GM19025 (cell line): Measurements from ENCODE around the gene TEX30.

Experiments used
- ATAC-seq: cut with Tn5 transposase; IDR thresholded peaks from one replicate; pipeline ENCODE4 v1.9.1; 2021; ENCODE audit warnings: mild to moderate bottlenecking, low read depth, moderate library complexity; ENCODE audit not compliant: unreplicated experiment

Gene TEX30

DNA sequence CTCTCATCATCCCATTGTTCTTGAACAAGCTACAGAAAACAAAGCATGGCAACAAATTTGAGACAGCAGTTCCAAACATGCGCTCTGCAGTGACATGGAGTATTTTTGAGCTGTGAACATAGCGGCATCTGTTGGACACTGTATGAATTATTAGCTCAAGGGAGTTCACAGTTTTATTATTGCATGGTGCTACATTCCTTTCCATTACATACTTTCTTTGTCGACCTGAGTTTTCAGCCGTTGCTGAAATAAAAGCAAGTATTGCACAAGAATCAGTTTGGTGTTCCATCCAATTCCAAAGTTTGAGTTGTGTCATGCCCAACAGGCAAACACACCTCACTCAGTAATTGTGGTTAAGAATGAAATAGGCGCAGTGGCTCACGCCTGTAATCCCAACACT lies 48.7 kb downstream of the TEX30 start:
- ATAC-seq: no peak

- no peak for ATAC-seq
Observed at GRCh38 chr13:102721800-102722231, 51.8 kb downstream of the TEX30 start.

- no peak for ATAC-seq
Observed at GRCh38 chr13:102718746-102719145, 54.8 kb downstream of the TEX30 start.
